ENCODE results near the gene SH3BP5.
"Not testable (repeated sequence)": the region's sequence is repeated elsewhere in the genome, so short reads cannot be mapped to it uniquely, and the experiment has no call there.

SH3BP5 gene

GRCh38 chr3:15332405-15333098 is at the start of gene SH3BP5:
Gene SH3BP5 (minus strand): TSS chr3:15332586. CDS start chr3:15332408, 178 bp downstream.
- DNase-seq = peak; percentile 76 to 82

GRCh38 chr3:15380980-15381890 is 48.8 kb upstream of the SH3BP5 start:
- DNase-seq = no peak

GRCh38 chr3:15377961-15378791 is 45.8 kb upstream of the SH3BP5 start:
- peak; percentile 91 to 94 for DNase-seq

- peak in 1 of 2 donors; percentile 14 for DNase-seq
These were observed 43.1 kb upstream of the SH3BP5 start for GRCh38 chr3:15375461-15376000.

GRCh38 chr3:15372918-15373317 is 40.5 kb upstream of the SH3BP5 start:
- DNase-seq = peak in 1 of 2 donors; percentile 0

- DNase-seq = no peak
These were observed 36.3 kb upstream of the SH3BP5 start for GRCh38 chr3:15368561-15369135.

GRCh38 chr3:15367059-15367458 is 34.7 kb upstream of the SH3BP5 start:
- no peak for DNase-seq

GRCh38 chr3:15364078-15364477 is 31.7 kb upstream of the SH3BP5 start:
- DNase-seq = not testable (repeated sequence)

GRCh38 chr3:15361494-15362214 is 29.3 kb upstream of the SH3BP5 start:
- DNase-seq = peak; percentile 63 to 72

GRCh38 chr3:15360788-15361493 is 28.6 kb upstream of the SH3BP5 start:
- no peak for DNase-seq

- no peak for DNase-seq
These were observed 27.5 kb upstream of the SH3BP5 start for GRCh38 chr3:15359677-15360397.

- not testable (repeated sequence) for DNase-seq
These were observed 24.3 kb upstream of the SH3BP5 start for GRCh38 chr3:15356651-15357061.

GRCh38 chr3:15356176-15356575 is 23.8 kb upstream of the SH3BP5 start:
- DNase-seq = no peak

- no peak for DNase-seq
These were observed 22.7 kb upstream of the SH3BP5 start for GRCh38 chr3:15355086-15355485.

GRCh38 chr3:15354485-15354884 is 22.1 kb upstream of the SH3BP5 start:
- no peak for DNase-seq

GRCh38 chr3:15350141-15350540 is 17.8 kb upstream of the SH3BP5 start:
- DNase-seq = no peak

- not testable (repeated sequence) for DNase-seq
These were observed 17.1 kb upstream of the SH3BP5 start for GRCh38 chr3:15349438-15349837.

- DNase-seq = no peak
These were observed 15.9 kb upstream of the SH3BP5 start for GRCh38 chr3:15348246-15348645.

- DNase-seq = no peak
These were observed 15.3 kb upstream of the SH3BP5 start for GRCh38 chr3:15347737-15348110.

- DNase-seq = no peak
These were observed 14.8 kb upstream of the SH3BP5 start for GRCh38 chr3:15347063-15347736.
